NCI-H446 (cell line): ENCODE results near the gene TAF9.
"Not testable (repeated sequence)": the region's sequence is repeated elsewhere in the genome, so short reads cannot be mapped to it uniquely, and the experiment has no call there.

Source experiments
- DNase-seq, 2 experiments: peaks; one replicate each; lab custom pipeline; 2025; lab: John Stamatoyannopoulos, UW

The TAF9 gene, protein sequence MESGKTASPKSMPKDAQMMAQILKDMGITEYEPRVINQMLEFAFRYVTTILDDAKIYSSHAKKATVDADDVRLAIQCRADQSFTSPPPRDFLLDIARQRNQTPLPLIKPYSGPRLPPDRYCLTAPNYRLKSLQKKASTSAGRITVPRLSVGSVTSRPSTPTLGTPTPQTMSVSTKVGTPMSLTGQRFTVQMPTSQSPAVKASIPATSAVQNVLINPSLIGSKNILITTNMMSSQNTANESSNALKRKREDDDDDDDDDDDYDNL

DNA sequence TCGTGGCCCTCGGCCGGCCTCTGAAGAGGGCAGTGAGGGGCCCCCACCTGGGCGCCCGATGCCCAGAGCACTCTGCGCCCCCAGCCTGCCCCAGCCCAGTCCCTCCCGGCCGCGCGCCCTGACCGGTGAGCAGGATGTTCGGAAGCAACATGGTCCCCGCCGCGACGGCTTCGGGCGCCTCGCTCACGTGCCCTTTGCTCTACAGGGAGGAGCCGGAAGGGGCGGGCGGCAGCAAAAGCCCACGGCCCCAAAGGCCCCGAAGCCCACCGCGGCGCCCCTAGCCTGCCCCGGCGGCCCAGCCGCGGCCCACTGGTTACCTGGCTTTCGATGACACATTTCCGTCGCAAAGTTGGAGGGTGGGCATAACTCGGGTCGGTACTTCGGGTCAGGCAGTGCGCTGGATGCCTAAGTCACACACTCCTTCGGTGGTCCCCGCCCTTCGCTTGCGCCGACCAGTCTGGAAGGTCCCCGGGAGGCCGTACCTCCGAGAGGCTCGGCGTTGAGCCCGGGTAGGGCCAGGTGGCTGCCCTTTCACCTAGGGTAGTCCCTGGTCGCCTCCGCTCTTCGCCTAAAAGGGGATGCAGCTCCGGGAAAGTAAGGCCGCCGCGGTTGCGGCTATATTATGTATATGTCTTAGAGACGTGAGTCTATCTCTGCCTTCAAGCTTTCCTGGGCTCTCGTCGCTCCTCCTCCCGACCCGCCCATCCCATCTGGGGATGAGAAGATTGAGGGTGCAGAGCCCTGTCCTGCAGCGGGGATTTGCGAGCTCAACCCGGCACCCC lies at the start of gene TAF9, which contains the start of the genes AK6 and RAD17:
TAF9 (minus strand) TSS at position 181 of the 782 bp plus-strand sequence. CDS start 3,783 bp downstream, outside the sequence.
AK6 (minus strand) TSS at position 181 of the 782 bp plus-strand sequence; CDS start at position 151, 30 bp downstream.
RAD17 (plus strand) TSS at position 479 of the 782 bp plus-strand sequence. CDS start 2,391 bp downstream, outside the sequence.
- peak; percentile 88 to 89 for DNase-seq

DNA sequence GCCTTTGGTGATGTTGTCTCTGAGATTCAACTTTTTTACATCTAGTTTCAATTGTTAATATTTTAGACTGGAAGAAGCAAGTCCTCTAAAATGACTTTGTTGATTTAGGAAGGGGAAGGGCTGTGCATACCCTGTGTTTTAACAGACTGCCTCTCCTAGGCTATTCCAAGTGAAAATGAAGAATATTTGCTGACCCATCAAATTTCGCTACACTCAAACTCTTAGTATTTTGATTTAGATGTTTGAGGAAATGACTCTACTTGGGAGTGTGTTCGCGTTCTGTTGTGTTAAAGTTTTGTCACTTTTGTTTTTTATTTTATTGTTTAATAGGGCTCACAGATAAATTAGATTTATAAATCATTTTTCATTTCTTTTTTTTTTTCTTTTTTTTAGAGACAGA lies 49.2 kb upstream of the TAF9 start:
- DNase-seq: no peak

DNA sequence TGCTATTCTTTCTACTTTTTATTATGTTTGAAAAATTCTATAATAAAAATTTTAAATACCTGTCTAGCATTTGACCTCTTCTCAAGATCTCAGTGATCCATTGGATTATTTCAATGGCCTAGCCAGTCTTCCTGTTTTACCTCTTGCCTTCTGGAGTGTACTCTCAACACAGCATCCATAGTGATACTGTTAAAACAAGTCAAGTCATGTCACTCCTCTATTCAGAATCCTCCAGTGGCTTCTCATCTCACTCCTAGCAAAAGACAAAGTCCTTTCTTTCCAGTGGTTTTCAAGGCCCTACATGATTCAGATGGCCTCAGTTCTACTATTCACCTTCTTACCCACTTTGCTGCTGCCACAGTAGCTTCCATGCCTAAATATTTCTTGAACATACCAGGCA lies 47.4 kb upstream of the TAF9 start:
- no peak for DNase-seq

DNA sequence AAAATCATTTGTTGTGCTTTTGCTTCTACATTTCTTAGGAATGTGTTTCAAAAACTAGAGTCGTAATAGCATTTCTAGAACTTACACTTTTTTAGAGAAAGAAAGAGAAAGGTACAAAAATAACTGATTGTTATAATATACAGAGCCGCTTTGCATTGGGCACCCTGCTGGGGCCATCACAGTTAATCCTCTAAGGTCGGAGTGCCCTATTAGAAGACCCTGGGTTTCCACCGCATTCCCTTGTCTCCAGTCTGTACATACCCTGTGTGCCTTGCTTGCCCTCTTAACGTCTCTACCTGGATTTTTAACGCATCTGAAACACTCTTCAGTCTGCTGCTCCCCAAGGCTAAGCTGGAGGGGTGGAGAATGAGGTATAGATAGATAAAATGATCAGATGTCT lies 46.9 kb upstream of the TAF9 start:
- no peak for DNase-seq

DNA sequence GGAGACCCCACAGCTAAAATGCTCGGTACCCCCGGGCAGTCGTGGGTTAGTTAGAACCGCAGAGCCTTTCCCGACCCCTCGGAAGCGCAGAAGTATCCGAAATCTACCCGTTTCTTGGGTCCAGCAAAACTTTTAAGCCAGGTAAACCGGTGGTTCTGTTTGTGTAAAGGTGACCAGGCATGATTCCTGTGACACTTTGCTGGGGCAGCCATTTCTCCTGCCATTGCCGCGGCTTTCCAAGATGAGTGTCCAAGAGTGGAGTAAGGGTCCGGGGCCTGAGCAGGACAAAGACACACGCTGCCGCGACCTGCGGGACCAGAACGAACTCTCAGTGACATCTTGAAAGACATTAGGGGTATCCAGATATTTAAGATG lies 46.3 kb upstream of the TAF9 start:
- DNase-seq: no peak

DNA sequence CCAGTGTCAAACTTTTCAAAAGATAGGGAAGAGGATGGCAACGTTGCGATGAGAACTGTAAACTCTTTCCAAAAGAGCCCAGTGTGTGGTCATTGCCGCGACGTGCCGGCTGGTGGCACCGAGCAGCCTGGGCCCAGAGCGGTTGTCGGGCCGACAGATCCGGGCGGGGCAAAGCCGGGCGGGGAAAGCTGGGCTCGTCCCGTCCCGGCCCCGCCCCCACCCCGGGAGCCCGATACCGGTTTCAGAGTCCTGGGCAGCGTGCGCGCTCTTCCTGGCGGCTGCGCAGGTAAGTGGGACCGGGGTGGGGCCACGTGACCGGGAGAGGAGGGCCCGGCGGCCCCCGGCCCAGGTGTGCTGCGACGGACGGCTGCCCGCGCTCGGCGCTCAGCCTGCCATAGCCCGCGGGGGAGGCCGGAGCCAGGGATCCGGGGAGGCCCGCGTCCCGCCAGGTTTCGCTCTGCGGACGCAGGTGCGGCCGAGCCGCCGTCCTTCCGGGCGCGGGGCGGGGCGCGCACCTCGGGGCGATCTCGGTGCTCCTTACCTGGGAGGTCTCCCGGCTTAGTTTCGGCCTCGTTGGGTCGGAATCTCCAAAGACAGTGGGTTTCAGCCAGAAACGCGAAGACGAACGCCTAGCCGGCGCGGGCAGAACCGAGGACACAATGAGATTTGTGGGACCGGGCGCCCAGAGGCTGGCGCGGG lies 45.7 kb upstream of the TAF9 start, which contains the start of gene MARVELD2:
MARVELD2 (plus strand) TSS at position 232 of the 699 bp plus-strand sequence. CDS start 4,270 bp downstream, outside the sequence.
- DNase-seq: no peak

DNA sequence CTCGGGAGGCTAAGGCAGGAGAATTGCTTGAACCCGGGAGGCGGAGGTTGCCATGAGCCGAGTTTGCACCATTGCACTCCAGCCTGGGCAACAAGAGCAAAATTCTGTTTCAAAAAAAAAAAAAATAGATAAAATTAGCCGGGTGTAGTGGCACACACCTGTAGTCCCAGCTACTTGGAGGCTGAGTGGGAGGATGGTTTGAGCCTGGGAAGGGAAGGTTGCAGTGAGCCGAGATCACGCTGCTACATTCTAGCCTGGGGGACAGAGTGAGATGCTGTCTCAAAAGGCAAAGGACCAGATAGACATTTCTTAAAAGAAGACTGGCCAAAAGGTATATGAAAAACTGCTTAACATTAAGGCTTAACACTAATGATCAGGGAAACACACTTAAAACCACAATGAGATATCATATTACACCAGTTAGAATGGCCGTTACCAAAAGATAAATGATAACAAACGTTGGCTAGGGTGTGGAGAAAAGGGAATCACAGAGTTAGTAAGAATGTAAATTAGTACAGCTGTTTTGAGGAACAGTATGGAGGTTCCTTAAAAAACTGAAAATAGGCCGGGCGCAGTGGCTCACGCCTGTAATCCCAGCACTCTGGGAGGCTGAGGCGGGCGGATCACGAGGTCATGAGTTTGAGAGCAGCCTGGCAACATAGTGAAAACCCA lies 35.5 kb upstream of the TAF9 start:
- no peak for DNase-seq

DNA sequence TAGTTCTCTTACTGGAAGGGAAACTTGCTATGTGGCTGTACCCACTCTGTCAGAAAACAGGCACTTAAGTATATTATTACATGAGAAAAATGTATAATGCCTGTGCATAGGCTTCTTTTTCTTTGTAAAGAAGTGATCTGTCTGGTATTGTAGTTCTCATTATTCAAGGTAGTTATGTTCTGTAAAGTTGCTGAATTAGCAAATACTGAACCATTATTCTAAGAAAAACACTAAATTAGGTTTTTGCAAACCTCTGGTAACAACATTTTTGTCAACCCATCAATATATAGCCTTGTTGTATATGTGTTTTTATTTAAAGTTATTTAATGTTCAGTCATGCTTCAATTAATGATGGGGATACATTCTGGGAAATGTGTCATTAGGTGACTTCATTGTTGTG lies 9.1 kb upstream of the TAF9 start:
- no peak for DNase-seq

DNA sequence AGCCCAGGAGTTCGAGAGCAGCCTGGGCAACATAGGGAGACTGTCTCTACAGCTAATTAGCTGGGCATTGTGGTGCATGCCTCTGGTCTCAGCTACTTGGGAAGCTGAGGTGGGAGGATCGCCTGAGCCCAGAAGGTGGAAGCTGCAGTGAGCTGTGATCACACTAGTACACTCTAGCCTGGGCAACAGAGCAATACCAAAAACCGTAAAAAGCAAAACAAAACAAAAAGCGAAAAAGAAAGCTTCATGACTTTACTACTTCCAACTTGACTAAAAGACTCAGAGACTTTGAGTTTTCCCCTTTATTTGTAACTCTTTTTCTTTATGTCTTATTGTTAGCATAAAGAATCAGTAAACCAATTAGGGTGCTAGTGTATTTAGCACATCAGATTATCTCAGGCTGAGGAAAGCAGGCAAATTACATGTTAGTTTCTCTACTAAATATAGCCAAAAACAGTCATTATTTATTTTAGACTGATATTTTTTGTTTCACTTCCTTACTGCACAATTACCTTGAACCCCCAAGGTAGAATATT lies 5.7 kb upstream of the TAF9 start:
- no peak for DNase-seq

DNA sequence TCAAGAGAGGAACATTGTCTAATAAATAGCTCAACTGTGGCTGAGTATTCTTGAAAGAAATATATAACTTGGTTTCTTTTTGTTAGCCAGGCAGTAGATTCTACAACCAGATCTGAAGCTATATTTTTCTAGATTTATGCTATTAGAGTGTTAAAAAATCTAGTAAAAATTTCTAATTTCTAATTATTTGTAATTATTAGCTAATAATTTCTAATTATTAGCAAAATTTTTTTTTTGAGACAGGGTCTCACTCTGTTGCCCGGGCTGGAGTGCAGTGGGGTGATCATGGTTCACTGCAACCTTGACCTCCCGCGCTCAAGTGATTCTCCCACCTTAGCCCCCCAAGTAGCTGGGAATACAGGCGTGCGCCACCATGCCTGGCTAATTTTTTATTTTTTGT lies 3.1 kb upstream of the TAF9 start:
- no peak for DNase-seq

DNA sequence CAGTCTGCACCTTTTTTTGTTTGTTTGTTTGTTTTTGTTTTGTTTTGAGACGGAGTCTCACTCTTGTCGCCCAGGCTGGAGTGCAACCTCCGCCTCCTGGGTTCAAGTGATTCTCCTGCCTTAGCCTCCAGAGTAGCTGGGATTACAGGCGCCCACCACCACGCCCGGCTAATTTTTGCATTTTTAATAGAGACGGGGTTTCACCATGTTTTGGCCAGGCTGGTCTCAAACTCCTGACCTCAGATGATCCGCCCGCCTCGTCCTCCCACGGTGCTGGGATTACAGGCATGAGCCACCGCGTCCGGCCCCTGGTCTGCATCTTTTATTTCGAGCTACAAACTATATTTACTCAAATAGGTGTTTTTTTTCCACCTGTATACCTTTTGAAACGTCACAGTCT lies 1.0 kb upstream of the TAF9 start:
- not testable (repeated sequence) for DNase-seq

DNA sequence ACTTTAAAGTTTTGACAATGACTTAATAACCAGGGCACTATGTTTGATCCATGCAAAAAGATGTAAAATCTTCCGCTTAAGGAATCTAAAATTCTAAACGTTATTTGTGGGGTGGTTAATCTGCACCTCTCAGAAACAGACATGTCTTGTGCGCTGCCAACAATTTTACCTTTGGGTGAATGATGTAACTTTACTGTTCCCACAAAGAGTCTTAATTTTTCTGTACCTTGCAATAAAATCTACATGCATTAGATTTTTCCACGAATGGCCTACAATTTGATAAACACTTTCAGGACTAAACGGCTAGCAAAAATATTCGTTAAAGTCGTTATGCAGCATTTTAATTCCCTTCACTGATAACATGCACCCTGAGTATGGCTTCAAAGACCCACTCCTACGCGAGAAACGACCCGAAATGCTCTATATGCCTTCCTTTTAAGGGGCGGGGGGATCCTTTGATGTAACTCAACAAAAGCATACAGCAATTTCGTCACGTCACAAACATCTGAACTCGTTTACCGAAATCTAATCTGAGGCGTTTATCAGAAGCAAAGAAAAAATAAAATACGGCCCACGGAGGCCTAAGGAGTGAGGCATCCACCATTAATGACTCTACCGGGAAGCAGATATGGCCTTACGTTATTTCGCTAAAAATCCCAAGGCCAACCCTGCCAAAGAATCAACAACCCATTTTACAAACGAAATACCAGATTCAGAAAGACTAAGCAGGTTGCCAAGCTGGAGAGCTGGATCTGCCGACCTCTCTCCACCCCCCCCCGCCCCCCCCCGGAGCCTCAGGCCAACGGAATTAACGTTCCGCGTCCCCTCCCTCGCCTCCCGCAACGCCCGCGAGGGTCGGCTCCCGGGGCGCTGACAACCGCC lies 621 bp downstream of the TAF9 start:
- DNase-seq: peak in 1 of 2 experiments; percentile 27

DNA sequence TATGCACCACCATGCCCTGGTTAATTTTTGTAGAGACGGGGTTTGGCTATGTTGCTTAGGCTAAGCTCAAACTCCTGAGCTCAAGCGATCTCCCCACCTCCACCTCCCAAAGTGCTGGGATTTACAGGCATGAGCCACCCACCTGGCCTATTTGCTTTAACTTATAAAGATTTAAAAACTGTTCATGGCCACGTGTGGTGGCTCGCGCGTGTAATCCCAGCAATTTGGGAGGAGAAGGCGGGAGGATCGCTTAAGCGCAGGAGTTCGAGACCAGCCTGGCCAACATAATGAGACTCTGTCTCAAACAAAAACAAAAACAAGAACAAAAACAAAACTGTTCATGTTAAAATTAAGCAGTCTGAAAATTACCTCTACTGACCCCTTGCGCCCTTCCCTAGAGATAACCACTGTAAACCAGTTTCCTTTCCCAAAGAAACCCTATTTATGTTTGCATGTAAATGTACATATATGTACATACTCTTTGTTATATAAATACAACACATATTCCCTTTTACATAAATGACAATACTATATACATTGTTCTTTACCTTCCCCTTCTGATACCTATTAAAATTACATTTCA lies 1.5 kb downstream of the TAF9 start:
- DNase-seq: no peak

DNA sequence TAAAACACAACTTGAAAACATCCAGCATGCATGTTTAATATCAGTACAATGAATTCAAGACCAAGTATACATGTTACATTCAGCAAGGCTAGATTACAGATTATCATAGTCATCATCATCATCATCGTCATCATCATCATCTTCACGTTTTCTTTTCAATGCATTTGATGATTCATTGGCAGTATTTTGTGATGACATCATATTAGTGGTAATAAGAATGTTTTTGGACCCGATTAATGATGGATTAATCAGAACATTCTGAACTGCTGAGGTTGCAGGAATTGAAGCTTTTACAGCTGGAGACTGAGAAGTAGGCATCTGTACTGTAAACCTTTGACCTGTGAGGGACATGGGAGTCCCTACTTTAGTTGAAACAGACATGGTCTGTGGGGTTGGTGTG lies 4.5 kb downstream of the TAF9 start:
- DNase-seq: no peak

DNA sequence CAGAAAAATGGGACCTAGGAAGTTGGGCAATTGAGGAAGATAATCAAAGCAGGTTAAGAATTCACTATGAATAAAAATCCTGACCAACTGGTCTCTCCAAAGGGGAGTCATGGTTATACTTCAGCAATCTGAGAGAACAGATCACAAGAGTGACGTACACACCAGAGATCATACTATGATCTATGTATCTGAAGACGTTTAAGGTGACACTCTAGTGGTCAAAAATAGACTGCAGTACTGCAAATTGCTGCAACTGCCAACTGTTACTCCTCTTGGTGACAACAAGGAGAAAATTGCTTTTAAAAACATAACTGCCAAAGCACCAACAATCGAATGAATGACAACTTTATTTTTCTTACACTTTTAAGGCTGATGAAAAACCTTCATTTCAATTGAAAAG lies 4.9 kb downstream of the TAF9 start:
- no peak for DNase-seq

DNA sequence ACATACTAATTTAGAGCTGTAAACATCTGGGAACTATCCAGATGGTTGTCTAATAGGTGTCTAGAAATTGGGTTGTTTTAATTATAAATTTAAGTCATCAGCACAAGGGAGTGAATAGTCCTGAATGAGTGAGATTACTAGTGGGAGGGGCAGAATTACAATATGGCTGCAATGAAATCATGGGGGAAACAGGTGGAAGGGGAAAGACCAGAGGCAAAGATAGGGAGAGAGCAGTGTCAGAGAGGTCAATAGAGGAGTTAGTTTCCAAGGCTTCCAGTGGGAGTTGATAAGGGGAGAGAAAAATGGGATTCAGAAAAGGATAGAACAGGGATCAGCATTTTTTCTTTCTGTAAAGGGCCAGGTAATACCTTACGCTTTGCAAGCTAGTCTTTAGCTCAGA lies 8.9 kb downstream of the TAF9 start:
- no peak for DNase-seq

DNA sequence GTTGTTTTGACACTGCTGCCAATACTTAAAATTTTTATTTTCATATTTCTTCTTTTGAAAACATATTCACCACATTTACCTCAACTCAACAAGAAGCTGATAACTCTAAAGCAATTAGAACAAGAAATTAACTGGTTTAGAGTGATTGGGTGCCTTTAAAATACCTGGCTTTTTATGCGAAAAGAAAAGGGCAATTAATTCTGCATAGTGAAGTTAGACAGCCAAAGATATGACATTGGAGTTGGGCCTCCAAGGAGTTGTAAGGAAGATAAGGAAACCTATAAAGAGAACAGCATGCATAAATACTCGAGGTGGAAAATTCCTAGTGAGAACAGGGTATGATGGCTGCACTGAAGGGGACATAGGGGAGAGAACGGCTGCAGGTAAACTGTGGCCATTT lies 9.6 kb downstream of the TAF9 start:
- DNase-seq: no peak

DNA sequence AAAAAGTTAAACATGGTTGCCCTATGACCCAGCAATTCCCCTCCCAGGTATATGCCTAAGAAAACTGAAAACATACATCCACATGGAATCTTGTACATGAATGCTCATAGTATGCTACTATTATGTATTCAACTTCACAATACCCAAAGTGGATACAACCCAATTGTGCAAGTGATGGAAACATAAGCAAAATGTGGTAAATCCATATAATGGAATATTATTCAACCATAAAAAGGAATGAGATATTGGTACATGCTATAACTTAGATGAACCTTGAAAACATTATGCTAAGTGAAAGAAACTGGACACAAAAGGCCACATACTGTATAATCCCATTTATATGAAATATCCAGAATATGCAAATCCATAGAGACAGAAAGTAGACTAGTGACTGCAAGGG lies 18.7 kb downstream of the TAF9 start:
- DNase-seq: no peak

DNA sequence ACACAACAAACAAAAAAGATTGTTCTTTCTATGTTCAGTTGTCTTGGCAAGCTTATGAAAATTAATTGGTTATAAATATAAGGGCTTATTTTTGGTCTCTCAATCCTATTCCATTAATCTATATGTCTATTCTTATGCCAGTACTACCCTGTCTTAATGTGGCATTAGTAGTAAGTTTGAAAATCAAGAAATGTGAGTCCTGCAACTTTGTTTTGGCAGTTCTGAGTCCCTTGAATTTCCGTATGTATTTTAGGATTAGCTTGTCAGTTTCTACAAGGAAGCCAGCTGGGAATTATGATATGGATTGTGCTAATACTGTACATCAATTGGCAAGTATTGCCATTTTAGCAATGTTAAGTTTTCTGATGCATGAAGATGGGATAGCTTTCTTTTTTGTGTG lies 26.2 kb downstream of the TAF9 start:
- DNase-seq: no peak

DNA sequence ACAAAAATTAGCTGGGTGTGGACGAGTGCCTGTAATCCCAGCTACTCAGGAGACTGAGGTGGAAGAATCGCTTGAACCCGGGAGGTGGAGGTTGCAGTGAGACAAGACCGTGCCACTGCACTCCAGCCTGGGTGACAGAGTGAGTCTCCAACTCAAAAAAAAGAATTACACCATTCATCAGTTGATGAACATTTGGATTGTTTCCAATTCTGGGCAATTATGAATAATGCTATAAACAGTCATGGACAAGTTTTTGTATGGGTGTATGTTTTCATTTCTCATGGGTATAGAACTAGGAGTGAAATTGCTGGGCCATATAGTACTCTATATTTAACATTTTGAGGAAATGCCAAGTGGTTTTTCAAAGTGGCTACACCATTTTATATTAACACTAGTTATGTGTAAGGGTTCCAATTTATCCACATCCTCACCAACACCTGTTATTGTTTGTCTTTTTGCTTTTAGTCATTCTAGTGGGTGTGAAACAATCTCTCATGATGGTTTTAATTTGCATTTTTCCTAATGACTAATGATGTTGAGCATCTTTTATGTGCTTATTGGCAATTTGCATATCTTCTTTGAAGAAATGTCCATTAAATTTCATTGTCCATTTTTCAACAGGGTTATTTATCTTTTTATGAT lies 27.7 kb downstream of the TAF9 start:
- DNase-seq: no peak
